Left renal cortex interstitium (tissue), 4 donors: ENCODE measurements around the gene MET. TPM values are rescaled to one million over a fixed set of nuclear protein-coding genes. Genes with fewer than 3 reads are reported as not detected.
"Not testable (repeated sequence)": the region's sequence is repeated elsewhere in the genome, so short reads cannot be mapped to it uniquely, and the experiment has no call there.

Source experiments
- DNase-seq, 4 donors: peaks; one replicate each; pipeline ENCODE4 v3.0.0-alpha.2; 2013; ENCODE audit warnings: low read depth in 4 of 4, low spot score in 2 of 4, missing footprints in 1 of 4
- polyA plus RNA-seq, 4 donors: library from polyadenylated mRNA; unstranded; fragments of 120-200 nt; gene quantifications; one replicate each; pipeline ENCODE4 v1.2.1, GENCODE V29; 2013; ENCODE audit not compliant: insufficient read length in 4 of 4

The MET gene
- polyA plus RNA-seq: 10 to 100 TPM; 35.2 to 46.0 (median 38.6) TPM

DNA sequence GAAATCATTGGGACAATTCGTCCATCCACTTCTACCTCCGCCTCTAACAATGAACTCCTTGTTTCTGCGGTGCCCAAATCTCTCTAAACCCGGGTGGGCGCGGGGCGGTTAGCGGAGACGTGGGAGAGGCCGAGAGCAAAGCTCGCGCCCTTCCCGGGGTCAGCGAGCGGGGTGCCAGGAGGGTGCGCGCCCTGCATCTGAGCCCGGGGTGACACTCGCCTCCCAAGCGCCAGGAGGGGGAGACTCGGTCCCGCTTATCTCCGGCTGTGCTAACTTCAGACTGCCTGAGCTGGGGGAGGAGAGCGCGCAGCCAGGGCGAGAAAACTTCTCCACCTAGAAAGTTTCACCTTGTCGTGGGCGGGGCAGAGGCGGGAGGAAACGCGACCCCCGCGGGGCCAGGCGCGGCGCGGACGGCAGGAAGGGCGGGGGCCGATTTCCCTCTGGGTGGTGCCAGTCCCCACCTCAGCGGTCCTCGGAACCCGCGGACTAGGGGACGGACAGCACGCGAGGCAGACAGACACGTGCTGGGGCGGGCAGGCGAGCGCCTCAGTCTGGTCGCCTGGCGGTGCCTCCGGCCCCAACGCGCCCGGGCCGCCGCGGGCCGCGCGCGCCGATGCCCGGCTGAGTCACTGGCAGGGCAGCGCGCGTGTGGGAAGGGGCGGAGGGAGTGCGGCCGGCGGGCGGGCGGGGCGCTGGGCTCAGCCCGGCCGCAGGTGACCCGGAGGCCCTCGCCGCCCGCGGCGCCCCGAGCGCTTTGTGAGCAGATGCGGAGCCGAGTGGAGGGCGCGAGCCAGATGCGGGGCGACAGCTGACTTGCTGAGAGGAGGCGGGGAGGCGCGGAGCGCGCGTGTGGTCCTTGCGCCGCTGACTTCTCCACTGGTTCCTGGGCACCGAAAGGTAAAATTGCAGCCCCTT, at the start of gene MET:
TSS of gene MET (plus strand) at position 516 of the 915 bp plus-strand sequence. CDS start 26,889 bp downstream, outside the sequence.
- DNase-seq: peak in 2 of 4 donors; percentile 44 to 53

DNA sequence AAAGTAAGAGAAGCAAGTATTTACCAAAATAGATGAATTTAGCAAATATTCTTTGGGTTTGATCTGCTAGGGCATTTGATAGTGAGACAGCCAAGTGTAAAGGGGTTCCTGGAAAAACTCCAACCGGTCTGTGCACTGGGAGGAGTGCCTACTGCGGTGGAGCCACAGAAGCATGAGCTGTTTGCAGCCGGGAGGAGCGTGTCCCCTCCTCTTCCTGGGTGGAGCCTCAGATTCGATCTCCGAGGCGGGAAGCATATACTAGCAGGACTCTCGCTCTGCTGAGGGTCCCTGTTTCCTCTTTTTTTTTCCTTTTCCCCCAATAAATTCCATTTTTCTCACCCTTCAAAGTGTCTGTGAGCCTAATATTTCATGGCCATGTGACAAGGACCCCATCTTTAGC, 45.1 kb upstream of the MET start:
- no peak for DNase-seq

DNA sequence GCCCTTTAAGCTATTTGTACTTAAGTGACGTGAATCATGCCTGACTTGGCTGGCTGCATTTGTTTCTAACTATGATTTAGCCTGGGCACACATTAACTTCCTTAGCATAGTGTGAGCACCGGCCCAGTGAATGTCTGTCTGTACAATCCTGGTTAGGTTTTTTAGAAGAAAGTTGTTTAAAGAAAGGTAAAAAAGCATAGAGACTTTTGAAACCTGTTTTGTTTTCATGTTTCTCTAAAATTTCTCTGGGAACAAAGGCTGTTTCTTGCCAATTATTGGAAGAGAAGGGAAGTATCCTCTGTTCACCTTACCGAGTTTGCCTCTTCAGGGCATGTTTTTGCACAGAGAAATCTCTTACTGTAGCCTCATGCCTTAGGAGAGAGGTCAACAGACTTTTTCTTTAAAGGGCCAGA, 42.9 kb upstream of the MET start:
- no peak for DNase-seq

DNA sequence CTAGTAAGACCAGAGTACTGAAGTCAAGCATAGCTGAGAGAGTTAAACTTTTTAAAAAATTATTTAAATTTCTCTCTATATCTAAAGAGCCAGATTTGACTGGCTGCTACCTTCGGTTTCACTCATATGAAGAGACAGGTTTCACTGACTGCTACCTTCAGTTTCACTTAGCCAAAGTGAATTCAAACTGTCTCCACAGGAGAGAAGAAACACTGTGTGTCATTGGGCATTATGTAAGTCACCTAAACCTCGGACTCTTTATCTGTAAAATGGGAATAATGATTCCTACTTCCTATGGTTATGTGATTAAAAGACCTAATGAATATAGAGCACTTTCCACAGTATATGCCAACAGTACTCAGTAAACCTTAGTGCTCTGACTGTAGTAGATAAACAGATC, 41.6 kb upstream of the MET start:
- no peak for DNase-seq

DNA sequence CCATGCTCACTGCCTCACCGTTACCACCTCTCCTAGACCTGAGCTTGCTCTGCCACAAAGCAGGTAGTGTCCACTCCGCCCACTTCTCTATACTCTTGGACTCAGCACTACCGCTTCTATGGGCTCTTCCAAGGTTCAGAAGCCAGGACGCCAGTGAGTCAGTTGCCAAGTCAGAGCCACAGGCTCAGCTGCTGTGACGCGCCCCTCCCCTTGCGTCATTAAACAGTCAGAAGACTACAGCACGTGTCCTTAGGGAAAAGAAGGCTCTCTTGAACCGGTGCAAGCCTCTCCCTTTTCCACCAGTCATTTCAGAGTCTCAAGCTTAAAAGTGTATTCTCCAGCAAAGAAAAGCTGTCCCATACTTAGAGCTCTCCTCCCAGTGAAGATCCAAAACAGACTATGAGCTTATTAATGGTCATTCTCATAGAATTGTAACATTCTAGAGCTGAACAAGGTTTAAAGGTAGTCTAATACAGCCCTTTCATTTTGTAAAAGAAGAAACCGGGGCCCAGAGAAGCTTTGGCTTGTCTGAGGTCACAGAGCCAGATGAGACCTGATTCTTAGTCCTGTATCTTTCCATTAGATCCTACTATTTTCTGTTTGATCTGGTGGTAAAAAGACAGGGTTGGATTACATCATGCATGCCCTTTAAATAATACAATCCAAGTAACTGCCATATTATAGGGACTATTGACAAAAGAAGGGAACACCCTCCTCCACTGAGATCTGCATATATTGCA, 40.9 kb upstream of the MET start:
- peak in 1 of 4 donors; percentile 45 for DNase-seq

DNA sequence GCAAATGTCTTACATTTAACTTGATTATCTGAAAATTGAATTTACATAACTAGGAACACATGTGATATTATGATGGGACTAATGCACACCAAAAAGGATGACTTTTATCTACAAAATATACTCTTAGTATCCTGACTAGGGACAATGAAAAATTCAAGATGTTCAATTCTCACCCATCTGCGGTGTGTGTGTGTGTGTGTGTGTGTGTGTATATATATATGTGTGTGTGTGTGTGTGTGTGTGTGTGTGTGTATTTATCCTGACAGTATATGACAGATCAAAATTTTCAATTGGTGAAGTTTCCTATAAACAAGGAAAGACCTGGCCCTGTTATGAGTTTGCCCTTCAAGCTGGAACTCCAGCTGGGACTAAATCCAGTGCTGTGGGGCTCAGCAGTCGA, 40.3 kb upstream of the MET start:
- DNase-seq: no peak

DNA sequence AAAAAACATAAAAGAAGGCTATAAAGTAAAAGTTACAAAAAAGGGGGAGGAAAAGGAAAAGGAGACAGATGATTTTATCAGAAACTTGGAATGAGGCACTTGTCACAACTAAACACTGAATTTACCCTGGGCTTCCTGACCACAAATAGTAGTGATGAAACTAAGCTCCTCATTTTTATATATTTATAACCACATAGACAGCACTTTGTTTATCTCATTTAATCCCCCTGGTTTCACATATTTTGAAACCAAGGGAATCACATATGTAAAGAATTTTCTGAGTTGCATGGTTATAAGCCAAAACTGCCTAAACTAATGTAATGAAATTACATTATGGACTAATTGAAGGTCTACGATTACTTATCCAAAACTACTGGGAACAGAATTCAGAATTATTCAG, 39.6 kb upstream of the MET start:
- DNase-seq: no peak

DNA sequence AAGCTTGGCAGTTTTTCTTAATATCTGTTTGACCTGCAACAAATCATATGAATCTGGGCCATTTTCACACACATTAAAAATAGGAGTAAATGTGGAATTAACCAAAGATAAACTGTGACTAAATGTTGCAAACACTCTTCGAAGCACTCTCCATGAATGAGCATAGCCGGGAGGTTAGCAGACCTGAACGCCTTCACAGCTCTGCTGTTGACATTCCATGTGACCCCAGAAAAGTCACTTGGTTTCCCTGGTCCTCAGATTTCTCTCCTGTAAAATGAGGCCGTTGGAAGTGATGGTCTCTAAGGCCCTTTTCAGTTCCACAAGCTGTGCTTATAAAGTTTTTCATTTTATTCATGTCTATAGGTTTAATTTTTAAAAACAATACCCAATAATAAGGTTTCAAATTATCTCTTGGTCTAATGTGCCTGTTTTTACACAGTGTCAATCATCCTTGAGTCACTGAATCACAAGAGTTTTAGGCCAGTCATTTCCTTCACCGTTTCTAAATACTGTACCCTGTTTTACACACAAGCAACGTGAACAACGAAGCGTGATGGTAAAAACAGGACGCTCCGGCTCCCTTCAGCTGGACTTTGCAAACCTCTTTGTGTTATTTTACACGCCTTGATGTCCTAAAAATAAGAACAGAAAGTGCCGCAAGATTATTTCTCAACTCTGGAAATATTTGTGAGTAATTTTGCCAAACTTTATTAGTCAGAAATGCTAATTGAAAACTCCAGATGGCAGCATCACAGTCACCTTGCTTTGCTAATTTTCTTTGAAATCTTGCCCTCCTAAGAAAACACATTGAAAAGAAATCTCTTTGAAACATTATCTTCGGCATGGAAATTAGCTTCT, 38.6 kb upstream of the MET start:
- peak in 1 of 4 donors; percentile 57 for DNase-seq

DNA sequence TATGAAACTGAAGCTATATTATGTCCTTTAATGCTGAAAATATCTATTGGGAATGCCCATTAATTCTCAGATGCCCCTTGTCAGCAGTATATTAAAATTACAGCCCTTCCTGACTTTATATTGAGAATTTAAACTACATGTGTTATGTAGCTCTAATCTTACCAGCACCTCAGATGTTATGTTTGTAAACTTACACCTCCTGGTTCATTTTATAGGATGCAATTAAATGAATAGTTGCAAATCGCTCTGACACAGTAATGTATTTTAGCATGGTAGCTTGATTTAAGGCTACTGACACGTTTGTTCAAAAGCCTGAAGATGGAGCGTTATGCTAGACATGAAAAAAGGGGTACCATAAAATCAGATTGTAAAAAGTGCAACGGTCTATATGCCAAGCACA, 35.0 kb upstream of the MET start:
- DNase-seq: no peak

DNA sequence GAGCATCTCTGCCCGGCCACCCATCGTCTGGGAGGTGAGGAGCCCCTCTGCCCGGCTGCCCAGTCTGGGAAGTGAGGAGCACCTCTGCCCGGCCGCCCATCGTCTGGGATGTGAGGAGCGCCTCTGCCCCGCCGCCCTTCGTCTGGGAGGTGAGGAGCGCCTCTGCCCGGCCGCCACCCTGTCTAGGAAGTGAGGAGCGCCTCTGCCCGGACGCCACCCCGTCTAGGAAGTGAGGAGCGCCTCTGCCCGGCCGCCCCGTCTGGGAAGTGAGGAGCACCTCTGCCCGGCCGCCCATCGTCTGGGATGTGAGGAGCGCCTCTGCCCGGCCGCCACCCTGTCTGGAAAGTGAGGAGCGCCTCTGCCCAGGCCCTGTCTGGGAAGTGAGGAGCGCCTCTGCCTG, 33.4 kb upstream of the MET start:
- DNase-seq: not testable (repeated sequence)

DNA sequence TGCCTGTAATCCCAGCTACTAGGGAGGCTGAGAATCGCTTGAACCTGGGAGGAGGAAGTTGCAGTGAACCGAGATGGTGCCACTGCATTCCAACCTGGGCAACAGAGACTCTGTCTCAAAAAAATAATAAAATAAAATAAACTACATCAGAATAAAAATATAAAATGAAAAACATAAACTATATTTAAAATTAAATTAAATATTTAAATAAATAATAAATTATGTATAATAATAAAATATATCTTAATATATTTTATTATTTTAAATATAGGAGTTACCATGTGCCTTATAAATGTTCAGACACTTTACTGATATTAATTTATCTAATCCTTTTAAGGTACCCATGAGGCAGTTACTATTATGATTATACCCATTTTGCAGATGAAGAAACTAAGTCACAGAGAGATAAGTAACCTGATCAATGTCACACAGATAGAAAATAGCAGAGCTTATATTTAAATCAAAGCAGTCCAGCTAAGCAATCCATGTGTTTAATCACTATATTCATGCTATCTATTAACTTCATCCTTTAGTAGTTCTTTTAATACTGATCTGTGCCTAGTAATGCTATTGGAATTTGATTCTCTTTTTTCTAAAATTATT, 30.3 kb upstream of the MET start:
- DNase-seq: no peak

DNA sequence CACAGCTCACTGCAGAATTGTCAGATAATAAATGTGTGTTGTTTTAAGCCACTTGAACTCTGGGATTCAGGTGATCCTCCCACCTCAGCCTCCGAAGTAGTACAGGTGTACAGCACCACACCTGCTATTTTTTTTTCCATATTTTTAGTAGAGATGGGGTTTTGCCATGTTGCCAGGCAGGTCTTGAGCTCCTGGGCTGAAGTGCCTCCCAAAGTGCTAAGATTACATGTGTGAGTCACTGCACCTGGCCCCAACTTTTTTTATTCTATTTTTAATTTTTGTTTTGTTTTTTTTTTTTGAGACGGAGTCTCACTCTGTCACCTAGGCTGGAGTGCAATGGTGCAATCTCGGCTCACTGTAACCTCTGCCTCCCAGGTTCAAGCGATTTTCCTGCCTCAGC, 28.8 kb upstream of the MET start:
- DNase-seq: not testable (repeated sequence)

DNA sequence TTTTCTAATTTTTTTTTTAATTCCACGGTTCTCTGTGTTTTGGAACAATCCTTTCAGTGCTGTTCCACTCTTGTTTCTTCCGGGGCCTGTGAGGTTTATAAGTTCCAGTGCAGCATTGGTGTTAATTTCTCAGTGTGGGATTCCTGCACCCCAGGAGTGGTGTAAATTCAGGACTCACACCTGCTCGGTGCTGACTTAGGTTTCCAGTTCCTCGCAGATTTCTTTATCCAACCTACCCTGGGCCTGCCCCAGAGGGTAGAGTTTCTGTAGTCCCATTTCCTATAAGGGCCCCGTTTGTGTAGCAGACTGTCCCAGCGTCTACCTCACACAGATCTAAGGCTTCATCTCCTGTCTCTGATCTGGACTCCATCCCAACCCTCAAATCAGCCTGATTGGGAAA, 27.4 kb upstream of the MET start:
- no peak for DNase-seq

DNA sequence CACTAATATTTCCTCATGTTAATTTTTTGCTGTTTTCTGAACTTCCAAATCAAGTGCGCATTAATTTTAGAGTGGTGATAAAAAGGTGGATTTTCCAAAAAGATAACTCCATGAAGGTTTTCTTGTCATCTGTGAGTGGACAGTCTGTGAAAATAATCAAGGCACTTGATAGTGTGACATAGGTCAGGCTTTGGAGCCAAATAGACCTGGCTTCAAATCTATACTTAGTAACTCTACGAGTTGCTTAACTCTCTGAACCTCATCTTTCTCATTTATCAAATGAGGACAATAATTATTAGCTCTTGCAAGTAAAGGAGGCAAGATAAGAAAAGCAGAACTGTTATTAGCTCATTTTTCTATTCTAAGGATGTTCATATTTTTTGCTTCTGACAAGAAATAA, 24.7 kb upstream of the MET start:
- DNase-seq: no peak

DNA sequence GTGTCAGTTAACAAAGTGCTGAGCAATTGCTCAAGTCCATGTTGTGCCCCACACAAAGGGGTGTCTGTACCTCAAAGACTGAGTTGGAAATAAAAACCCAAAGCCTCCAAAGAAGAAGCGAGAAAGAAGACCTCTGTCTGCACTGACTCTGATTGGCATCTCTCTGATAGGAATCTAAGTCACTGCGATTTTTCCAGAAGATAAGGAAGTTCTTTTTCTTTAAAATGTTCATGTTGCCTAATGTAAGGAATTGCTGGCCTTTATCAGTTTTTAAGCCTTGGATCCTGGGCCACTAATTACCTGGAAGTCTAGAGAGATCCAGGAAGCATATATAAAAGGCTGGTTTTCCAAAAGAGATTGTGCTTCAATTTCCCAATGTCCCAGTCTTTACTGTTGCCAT, 24.1 kb upstream of the MET start:
- DNase-seq: no peak

DNA sequence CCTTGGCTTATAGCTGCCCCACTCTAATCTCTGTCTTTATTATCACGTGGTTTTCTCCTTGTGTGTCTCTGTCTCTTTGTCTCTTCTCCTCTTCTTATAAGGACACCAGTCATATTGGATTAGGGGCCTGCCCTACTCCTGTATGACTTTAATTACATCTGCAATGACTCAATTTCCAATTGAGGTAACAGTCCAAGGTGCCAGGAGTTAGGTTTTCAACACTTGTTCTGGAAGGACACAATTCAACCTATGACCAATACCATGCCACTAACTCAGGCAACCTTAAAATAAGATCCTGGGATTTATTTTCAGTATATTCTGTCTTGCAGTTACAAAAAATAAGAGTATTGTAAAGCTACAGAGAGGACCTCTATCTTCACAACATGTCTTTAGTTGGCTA, 21.6 kb upstream of the MET start:
- DNase-seq: no peak

DNA sequence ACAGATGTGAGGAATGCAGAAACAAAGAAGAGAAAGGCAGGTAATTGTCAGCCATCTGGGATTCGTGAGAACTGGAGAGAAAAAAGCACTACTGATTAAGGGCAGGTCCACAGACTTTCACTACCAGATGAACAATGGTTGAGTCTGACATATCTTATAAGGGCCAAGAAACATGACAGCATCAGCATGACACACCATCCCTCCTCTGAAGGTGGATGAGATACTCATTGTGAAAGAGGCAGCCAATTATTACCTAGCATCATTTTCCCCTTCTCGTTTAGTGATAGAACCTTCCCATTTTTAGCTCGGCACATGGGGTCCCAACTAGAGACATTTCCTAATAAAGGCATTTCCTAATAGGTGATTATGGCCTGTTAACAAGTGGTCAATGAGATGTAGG, 19.2 kb upstream of the MET start:
- no peak for DNase-seq

DNA sequence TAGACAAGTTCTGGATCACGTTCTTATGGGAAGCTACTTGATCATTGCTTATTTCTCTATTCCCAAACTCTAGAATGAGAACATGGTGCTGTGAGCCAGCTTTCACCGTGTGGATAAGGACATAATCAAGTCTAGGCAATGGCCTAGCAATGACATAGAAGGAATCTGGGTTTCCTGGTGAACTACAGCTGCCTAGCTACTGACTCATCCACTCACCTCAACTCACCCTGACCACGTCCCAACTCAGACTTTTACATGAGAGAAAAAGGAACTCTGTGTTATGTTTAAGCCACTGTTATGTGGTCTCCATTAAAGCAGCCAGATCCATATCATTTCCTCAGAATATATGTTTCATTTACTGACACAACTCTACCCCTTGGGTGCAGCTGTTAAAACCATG, 18.8 kb upstream of the MET start:
- DNase-seq: no peak

DNA sequence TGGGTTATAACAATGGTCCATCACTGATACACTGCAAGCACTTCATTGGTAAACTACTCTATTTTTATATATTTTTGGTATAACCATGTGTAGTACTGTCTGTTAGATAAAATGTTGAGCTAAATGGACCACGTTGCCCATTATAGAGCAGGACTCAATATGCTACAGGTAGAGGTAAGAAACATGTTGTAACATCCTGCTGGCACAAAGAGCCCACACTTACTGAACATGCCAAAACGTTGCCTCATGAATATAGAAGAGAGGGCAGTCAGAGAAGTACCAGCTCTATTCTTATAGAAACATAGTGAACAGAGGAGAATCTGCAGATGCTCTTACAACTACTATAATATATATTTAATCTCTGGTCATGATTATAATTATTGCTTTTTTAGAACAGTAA, 18.4 kb upstream of the MET start:
- DNase-seq: no peak

DNA sequence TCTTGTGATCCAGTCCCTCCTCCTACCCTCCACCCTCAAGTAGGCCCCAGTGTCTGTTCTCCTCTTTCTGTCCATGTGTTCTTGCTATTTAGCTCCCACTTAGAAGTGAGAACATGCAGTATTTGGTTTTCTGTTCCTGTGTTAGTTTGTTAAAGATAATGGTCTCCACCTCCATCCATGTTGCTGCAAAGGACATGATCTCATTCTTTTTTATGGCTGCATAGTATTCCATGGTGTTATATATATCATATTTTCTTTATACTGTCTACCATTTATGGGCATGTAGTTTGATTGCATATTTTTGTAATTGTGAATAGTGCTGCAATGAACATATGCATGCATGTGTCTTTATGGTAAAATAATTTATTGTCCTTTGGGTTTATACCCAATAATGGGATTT, 12.7 kb upstream of the MET start:
- not testable (repeated sequence) for DNase-seq
